Measurements from ENCODE around the gene NPIPB6.
"Not testable (repeated sequence)": the region's sequence is repeated elsewhere in the genome, so short reads cannot be mapped to it uniquely, and the experiment has no call there.

The NPIPB6 gene

GRCh38 chr16:28363408-28363807 is at the start of gene NPIPB6:
Gene NPIPB6, minus strand, starts transcription at chr16:28363508. Its CDS starts 686 bp downstream, at chr16:28362822.
- H3K4me3 ChIP-seq (ENCODE audit: low read depth, low read length) = not testable (repeated sequence)

GRCh38 chr16:28403220-28404072 is 40.1 kb upstream of the NPIPB6 start, which contains the start of gene EIF3CL:
Gene EIF3CL, minus strand, starts transcription at chr16:28403841. Its CDS starts 223 bp downstream, at chr16:28403618.
- peak within 1 kb of the TSS; percentile 41 for H3K4me3 ChIP-seq (ENCODE audit: low read depth, low read length)

GRCh38 chr16:28392054-28392453 is 28.7 kb upstream of the NPIPB6 start:
- H3K4me3 ChIP-seq (ENCODE audit: low read depth, low read length) = not testable (repeated sequence)

- not testable (repeated sequence) for H3K4me3 ChIP-seq (ENCODE audit: low read depth, low read length)
Measured at GRCh38 chr16:28382177-28382867, 19.0 kb upstream of the NPIPB6 start.

GRCh38 chr16:28377822-28378221 is 14.5 kb upstream of the NPIPB6 start:
- not testable (repeated sequence) for H3K4me3 ChIP-seq (ENCODE audit: low read depth, low read length)

GRCh38 chr16:28377108-28377625 is 13.9 kb upstream of the NPIPB6 start:
- H3K4me3 ChIP-seq (ENCODE audit: low read depth, low read length) = not testable (repeated sequence)

GRCh38 chr16:28375115-28375514 is 11.8 kb upstream of the NPIPB6 start:
- H3K4me3 ChIP-seq (ENCODE audit: low read depth, low read length) = not testable (repeated sequence)

- H3K4me3 ChIP-seq (ENCODE audit: low read depth, low read length) = not testable (repeated sequence)
Measured at GRCh38 chr16:28374281-28374680, 11.0 kb upstream of the NPIPB6 start.

GRCh38 chr16:28367926-28368325 is 4.6 kb upstream of the NPIPB6 start:
- H3K4me3 ChIP-seq (ENCODE audit: low read depth, low read length) = not testable (repeated sequence)

GRCh38 chr16:28364268-28365173 is 1.2 kb upstream of the NPIPB6 start:
- not testable (repeated sequence) for H3K4me3 ChIP-seq (ENCODE audit: low read depth, low read length)

GRCh38 chr16:28362600-28362999 is 708 bp downstream of the NPIPB6 start:
- H3K4me3 ChIP-seq (ENCODE audit: low read depth, low read length) = not testable (repeated sequence)

GRCh38 chr16:28338230-28338629 is 25.1 kb downstream of the NPIPB6 start:
- H3K4me3 ChIP-seq (ENCODE audit: low read depth, low read length) = not testable (repeated sequence)

GRCh38 chr16:28336940-28337710 is 26.2 kb downstream of the NPIPB6 start:
- not testable (repeated sequence) for H3K4me3 ChIP-seq (ENCODE audit: low read depth, low read length)

- H3K4me3 ChIP-seq (ENCODE audit: low read depth, low read length) = not testable (repeated sequence)
Measured at GRCh38 chr16:28335678-28336077, 27.6 kb downstream of the NPIPB6 start.

- not testable (repeated sequence) for H3K4me3 ChIP-seq (ENCODE audit: low read depth, low read length)
Measured at GRCh38 chr16:28332632-28333031, 30.7 kb downstream of the NPIPB6 start.

GRCh38 chr16:28330981-28331380 is 32.3 kb downstream of the NPIPB6 start:
- not testable (repeated sequence) for H3K4me3 ChIP-seq (ENCODE audit: low read depth, low read length)

- not testable (repeated sequence) for H3K4me3 ChIP-seq (ENCODE audit: low read depth, low read length)
Measured at GRCh38 chr16:28330232-28330631, 33.1 kb downstream of the NPIPB6 start.
